Gastrocnemius medialis (tissue), 4 donors: ENCODE results near the gene AAK1. TPM values are rescaled to one million over a fixed set of nuclear protein-coding genes. Genes with fewer than 3 reads are reported as not detected.

Experiments
- ATAC-seq, 2 donors: fragments of 150-250 bp; one replicate each; pipeline ENCODE4 v1.9.1; 2016
- DNase-seq, 2 donors: peaks; one replicate each; pipeline ENCODE4 v3.0.0-alpha.2; 2019
- H3K27ac ChIP-seq, 4 donors: fragments of 200-600 bp; sonication (generic); 1 replicate in 1 of 4; 2 replicates in 3 of 4; pipeline ENCODE4 v1.5.1; 2016 to 2018; ENCODE audit warnings: mild to moderate bottlenecking in 2 of 4, moderate library complexity in 1 of 4
- H3K27me3 ChIP-seq, 3 donors: fragments of 200-600 bp; sonication (generic) in 2 of 3; 1 replicate in 1 of 3; 2 replicates in 2 of 3; pipeline versions ENCODE4 v1.5.1 to v1.6.0; 2016 to 2019; ENCODE audit warnings: mild to moderate bottlenecking in 1 of 3, moderate library complexity in 1 of 3
- H3K36me3 ChIP-seq, 2 donors: fragments of 200-600 bp; sonication (generic) in 1 of 2; one replicate each; pipeline ENCODE4 v1.5.1; 2017 to 2018
- H3K4me1 ChIP-seq, 2 donors: fragments of 200-600 bp; sonication (generic) in 1 of 2; one replicate each; pipeline ENCODE4 v1.5.1; 2016 to 2017; ENCODE audit warnings: mild to moderate bottlenecking in 2 of 2
- H3K4me3 ChIP-seq, 4 donors: fragments of 200-600 bp; sonication (generic) in 3 of 4; 1 replicate in 1 of 4; 2 replicates in 3 of 4; pipeline ENCODE4 v1.5.1; 2016 to 2019; ENCODE audit warnings: mild to moderate bottlenecking in 2 of 4
- H3K9me3 ChIP-seq, 3 donors: fragments of 200-600 bp; sonication (generic) in 2 of 3; 1 replicate in 1 of 3; 2 replicates in 2 of 3; pipeline ENCODE4 v1.5.1; 2016 to 2019
- CTCF ChIP-seq, 5 experiments: fragments of 450-650 bp in 3 of 5; fragments of 200-600 bp in 2 of 5; sonication (generic) in 2 of 5; IDR thresholded peaks in 4 of 5; conservative IDR thresholded peaks in 1 of 5; 1 replicate in 4 of 5; 2 replicates in 1 of 5; pipeline ENCODE4 v1.5.1; 2016 to 2019; ENCODE audit warnings: antibody characterized with exemption in 5 of 5, mild to moderate bottlenecking in 3 of 5, moderate library complexity in 3 of 5
- POLR2A ChIP-seq, 2 donors: fragments of 450-650 bp; IDR thresholded peaks; one replicate each; pipeline ENCODE4 v1.6.1; 2017; ENCODE audit warnings: antibody characterized with exemption in 2 of 2, mild to moderate bottlenecking in 2 of 2, moderate library complexity in 2 of 2
- in situ Hi-C, 4 donors: fragments of 200-750 bp; cut with MboI; loops; one replicate each; pipeline versions ENCODE4 v1.15.0 to v1.8.0; 2017; ENCODE audit warnings: low sequenced_read_pairs in 4 of 4
- intact Hi-C: fragments of 100-400 bp; cut with DNase I; formaldehyde crosslinking; loops from one replicate; pipeline ENCODE4 v1.15.1; 2023; ENCODE audit warnings: low total_unique reads
- total RNA-seq, 4 donors: library from RNA; depleted of rRNA; stranded (reverse); fragments of >200 nt; gene quantifications; one replicate each; pipeline versions ENCODE4 v1.1.0 to v1.2.3, GENCODE V29; 2016

Gene AAK1
- total RNA-seq, 4 donors from 2014 or later, result 30.0 to 47.3 (median 39.1) TPM

- Histone ChIP-seq H3K4me3 (no peak overlapping the region), H3K27me3 (no peaks in the 10 kb centered on the region), H3K4me1 (no peaks in the 10 kb centered on the region), H3K9me3 (no peaks in the 10 kb centered on the region), H3K36me3 (peaks cover 0 to 11% of the 10 kb centered on the region in 2 donors), H3K27ac (no peak overlapping the region)
- TF ChIP-seq POLR2A (IDR thresholded peaks at IDR 0.05), result no peak
- no peak for TF ChIP-seq CTCF (IDR thresholded peaks at IDR 0.05 in 4 of 5, conservative IDR thresholded peaks at IDR 0.05 in 1 of 5)
- in situ Hi-C loops (no loop called here), intact Hi-C loops (no loop called here)
- ATAC-seq (no peak), DNase-seq (no peak)
These were observed 180.8 kb downstream of the AAK1 start for GRCh38 chr2:69462780-69463179.

GRCh38 chr2:69461404-69461803 is 182.1 kb downstream of the AAK1 start:
- Histone ChIP-seq H3K27me3 (no peaks in the 10 kb centered on the region), H3K27ac (no peak overlapping the region), H3K4me3 (no peak overlapping the region), H3K36me3 (peaks cover 0 to 11% of the 10 kb centered on the region in 2 donors), H3K9me3 (no peaks in the 10 kb centered on the region), H3K4me1 (no peaks in the 10 kb centered on the region)
- no peak for DNase-seq
- intact Hi-C loops, result no loop called here
- TF ChIP-seq CTCF (IDR thresholded peaks at IDR 0.05 in 4 of 5, conservative IDR thresholded peaks at IDR 0.05 in 1 of 5) (no peak), POLR2A (IDR thresholded peaks at IDR 0.05) (no peak)
- no peak for ATAC-seq
- in situ Hi-C loops, result no loop called here

- no peaks in the 10 kb centered on the region for H3K9me3 ChIP-seq
- peaks cover 0 to 1% of the 10 kb centered on the region in 2 donors for H3K36me3 ChIP-seq
- no peak for ATAC-seq
- TF ChIP-seq CTCF (IDR thresholded peaks at IDR 0.05 in 4 of 5, conservative IDR thresholded peaks at IDR 0.05 in 1 of 5), result no peak
- no peak for TF ChIP-seq POLR2A (IDR thresholded peaks at IDR 0.05)
- intact Hi-C loops (no loop called here), in situ Hi-C loops (no loop called here)
- no peak for DNase-seq
- no peak overlapping the region for H3K4me3 ChIP-seq
- no peaks in the 10 kb centered on the region for H3K27me3 ChIP-seq
- H3K4me1 ChIP-seq, result no peaks in the 10 kb centered on the region
- no peak overlapping the region for H3K27ac ChIP-seq
These were observed 183.6 kb downstream of the AAK1 start for GRCh38 chr2:69459936-69460335.

- DNase-seq (no peak), ATAC-seq (no peak)
- Histone ChIP-seq H3K36me3 (no peaks in the 10 kb centered on the region), H3K4me3 (no peak overlapping the region), H3K9me3 (no peaks in the 10 kb centered on the region), H3K4me1 (no peaks in the 10 kb centered on the region), H3K27me3 (no peaks in the 10 kb centered on the region), H3K27ac (no peak overlapping the region)
- in situ Hi-C loops (no loop called here), intact Hi-C loops (no loop called here)
- TF ChIP-seq POLR2A (IDR thresholded peaks at IDR 0.05) (no peak), CTCF (IDR thresholded peaks at IDR 0.05 in 4 of 5, conservative IDR thresholded peaks at IDR 0.05 in 1 of 5) (no peak)
These were observed 186.5 kb downstream of the AAK1 start for GRCh38 chr2:69456950-69457445.

GRCh38 chr2:69456154-69456553 is 187.4 kb downstream of the AAK1 start:
- intact Hi-C loops, result no loop called here
- Histone ChIP-seq H3K27me3 (no peaks in the 10 kb centered on the region), H3K4me1 (no peaks in the 10 kb centered on the region), H3K36me3 (no peaks in the 10 kb centered on the region), H3K27ac (no peak overlapping the region), H3K9me3 (no peaks in the 10 kb centered on the region), H3K4me3 (no peak overlapping the region)
- no peak for TF ChIP-seq CTCF (IDR thresholded peaks at IDR 0.05 in 4 of 5, conservative IDR thresholded peaks at IDR 0.05 in 1 of 5)
- TF ChIP-seq POLR2A (IDR thresholded peaks at IDR 0.05), result no peak
- in situ Hi-C loops, result no loop called here
- ATAC-seq (no peak), DNase-seq (no peak)
